Measurements from ENCODE around the gene DCTN3.
A peak's percentile ranks its signal among the peaks of the same experiment; 100 is the strongest.
"Not testable (repeated sequence)": the region's sequence is repeated elsewhere in the genome, so short reads cannot be mapped to it uniquely, and the experiment has no call there.

Gene DCTN3

DNA sequence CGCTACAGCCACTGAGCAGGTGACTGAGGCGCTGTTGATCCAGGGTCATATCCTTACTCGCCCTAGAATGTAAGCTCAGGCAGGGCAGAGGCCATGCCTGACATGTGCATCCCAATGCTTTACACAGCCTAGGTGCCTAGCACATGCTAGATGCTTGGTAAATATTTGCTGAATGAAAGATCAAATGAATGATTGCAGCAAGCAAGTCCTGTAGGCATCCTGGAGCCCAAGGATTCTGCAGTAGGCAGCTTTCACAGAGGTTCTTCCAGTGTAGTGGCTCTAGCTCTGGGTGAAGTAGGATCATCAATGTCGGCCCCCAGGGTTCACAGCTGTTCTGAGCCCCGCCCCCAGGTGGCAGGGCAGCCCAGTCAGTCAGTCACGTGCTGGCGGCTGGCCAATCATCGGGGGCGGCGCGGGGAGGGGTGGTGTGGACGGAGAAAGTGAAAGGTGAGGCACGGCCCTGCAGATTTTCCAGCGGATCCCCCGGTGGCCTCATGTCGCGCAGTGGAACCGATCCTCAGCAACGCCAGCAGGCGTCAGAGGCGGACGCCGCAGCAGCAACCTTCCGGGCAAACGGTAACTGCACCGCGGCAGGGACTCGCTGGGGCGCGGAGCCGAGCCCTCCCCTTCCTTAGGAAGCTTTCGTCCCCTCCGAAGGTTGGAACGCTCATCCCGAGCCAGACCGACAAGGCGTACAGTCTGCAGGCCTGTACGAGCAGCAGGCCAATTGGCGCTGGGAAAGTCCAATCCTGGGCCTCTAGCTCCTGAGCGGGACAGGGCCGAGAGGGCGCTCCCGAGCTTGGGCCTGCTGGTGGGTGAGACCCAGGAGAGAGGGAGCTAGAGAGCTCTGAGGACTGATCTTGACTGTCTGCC lies 26.2 kb upstream of the DCTN3 start, which contains the start of gene GALT:
Gene GALT (plus strand): TSS at position 465 of the 873 bp plus-strand sequence. CDS start 30 bp downstream, at position 495.
- H3K4me3 ChIP-seq (ENCODE audit: low read depth, low read length): peak within 1 kb of the TSS; percentile 80
- peak; percentile 52 for TF ChIP-seq CTCF (IDR thresholded peaks at IDR 0.05; ENCODE audit: low read depth, low read length)

GRCh38 chr9:34644766-34645314 lies 24.5 kb upstream of the DCTN3 start:
- TF ChIP-seq CTCF (IDR thresholded peaks at IDR 0.05; ENCODE audit: low read depth, low read length): no peak

GRCh38 chr9:34642679-34643078 lies 22.4 kb upstream of the DCTN3 start:
- H3K4me3 ChIP-seq (ENCODE audit: low read depth, low read length): no peak overlapping the region
- TF ChIP-seq CTCF (IDR thresholded peaks at IDR 0.05; ENCODE audit: low read depth, low read length): no peak

More at GRCh38 chr9:34644766-34645314, 24.5 kb upstream of the DCTN3 start:
- no peak overlapping the region for H3K4me3 ChIP-seq (ENCODE audit: low read depth, low read length)

GRCh38 chr9:34639322-34639721 lies 19.0 kb upstream of the DCTN3 start:
- not testable (repeated sequence) for H3K4me3 ChIP-seq (ENCODE audit: low read depth, low read length)

- no peak for TF ChIP-seq CTCF (IDR thresholded peaks at IDR 0.05; ENCODE audit: low read depth, low read length)
- peak overlapping the region; percentile 65 for H3K4me3 ChIP-seq (ENCODE audit: low read depth, low read length)
Observed at GRCh38 chr9:34638138-34638445, 17.8 kb upstream of the DCTN3 start.

DNA sequence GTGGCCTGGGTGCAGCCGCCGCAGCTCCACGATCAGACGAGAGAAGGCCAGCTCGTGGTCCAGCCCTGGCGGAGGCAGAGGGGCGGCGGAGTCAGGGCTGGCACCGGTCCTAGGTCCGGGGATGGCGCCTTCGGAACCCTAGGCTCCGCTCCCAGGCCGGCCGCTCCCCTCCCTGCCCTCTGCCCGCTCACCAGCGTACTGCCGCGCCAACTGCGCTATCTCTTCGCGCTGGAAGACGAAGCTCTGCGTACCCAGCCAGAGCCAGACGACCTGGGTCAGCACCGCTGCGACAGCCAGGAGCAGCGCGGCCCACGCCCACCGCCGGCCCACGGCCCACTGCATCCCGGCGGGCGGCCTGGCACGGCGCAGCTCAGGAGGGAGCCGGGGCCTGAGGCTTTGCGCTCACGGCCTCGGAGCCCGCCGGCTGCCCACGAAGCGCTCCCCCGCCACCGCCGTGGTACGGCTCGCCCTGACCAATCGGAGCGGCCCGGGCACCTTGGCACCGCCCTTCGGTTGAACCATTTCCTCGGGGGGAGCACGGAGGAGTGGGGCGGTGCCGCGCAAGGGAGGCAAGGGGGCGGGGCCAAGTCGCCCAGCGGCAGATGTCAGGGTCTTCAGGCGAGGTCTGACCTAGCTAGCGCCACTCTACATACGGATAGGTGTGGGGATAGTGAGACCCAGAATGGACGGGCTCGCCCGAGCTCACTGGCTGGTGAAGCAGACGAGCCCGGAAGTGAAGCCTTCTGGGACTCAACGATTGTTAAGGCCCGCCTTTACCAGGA lies 17.3 kb upstream of the DCTN3 start, which contains the start of gene SIGMAR1:
Gene SIGMAR1 (minus strand): TSS at position 432 of the 782 bp plus-strand sequence. CDS start 90 bp downstream, at position 342.
- peak within 1 kb of the TSS; percentile 65 for H3K4me3 ChIP-seq (ENCODE audit: low read depth, low read length)
- no peak for TF ChIP-seq CTCF (IDR thresholded peaks at IDR 0.05; ENCODE audit: low read depth, low read length)

GRCh38 chr9:34636791-34637355 lies 16.6 kb upstream of the DCTN3 start:
- H3K4me3 ChIP-seq (ENCODE audit: low read depth, low read length): peak overlapping the region; percentile 65
- no peak for TF ChIP-seq CTCF (IDR thresholded peaks at IDR 0.05; ENCODE audit: low read depth, low read length)
